NAMALWA (cell line): ENCODE measurements around the gene KIFAP3.
"Not testable (repeated sequence)": the region's sequence is repeated elsewhere in the genome, so short reads cannot be mapped to it uniquely, and the experiment has no call there.

Experiments used
- DNase-seq: peaks from one replicate; pipeline ENCODE4 v3.0.0-alpha.2; 2015; ENCODE audit warnings: low spot score

Gene KIFAP3

GRCh38 chr1:170074250-170075157 lies at the start of gene KIFAP3:
Gene KIFAP3, minus strand, starts transcription at chr1:170074695. Its CDS starts 228 bp downstream, at chr1:170074467.
- peak; percentile 100 for DNase-seq

- no peak for DNase-seq
Observed at GRCh38 chr1:170122366-170122765, 47.9 kb upstream of the KIFAP3 start.

- DNase-seq: no peak
Observed at GRCh38 chr1:170114906-170115305, 40.4 kb upstream of the KIFAP3 start.

- not testable (repeated sequence) for DNase-seq
Observed at GRCh38 chr1:170113140-170113539, 38.6 kb upstream of the KIFAP3 start.

- no peak for DNase-seq
Observed at GRCh38 chr1:170097449-170097948, 23.0 kb upstream of the KIFAP3 start.

- no peak for DNase-seq
Observed at GRCh38 chr1:170096806-170097340, 22.4 kb upstream of the KIFAP3 start.

GRCh38 chr1:170095976-170096748 lies 21.7 kb upstream of the KIFAP3 start:
- DNase-seq: no peak

GRCh38 chr1:170094697-170095616 lies 20.5 kb upstream of the KIFAP3 start:
- not testable (repeated sequence) for DNase-seq

- DNase-seq: no peak
Observed at GRCh38 chr1:170086399-170087032, 12.0 kb upstream of the KIFAP3 start.

GRCh38 chr1:170085091-170085490 lies 10.6 kb upstream of the KIFAP3 start:
- DNase-seq: no peak

- no peak for DNase-seq
Observed at GRCh38 chr1:170078610-170079189, 4.2 kb upstream of the KIFAP3 start.

- no peak for DNase-seq
Observed at GRCh38 chr1:170077926-170078325, 3.4 kb upstream of the KIFAP3 start.

GRCh38 chr1:170076952-170077351 lies 2.5 kb upstream of the KIFAP3 start:
- DNase-seq: peak; percentile 70

GRCh38 chr1:170076199-170076598 lies 1.7 kb upstream of the KIFAP3 start:
- no peak for DNase-seq

GRCh38 chr1:170075186-170075585 lies 691 bp upstream of the KIFAP3 start:
- no peak for DNase-seq

GRCh38 chr1:170073893-170074249 lies 624 bp downstream of the KIFAP3 start:
- no peak for DNase-seq

- DNase-seq: peak; percentile 36
Observed at GRCh38 chr1:170071378-170071777, 3.1 kb downstream of the KIFAP3 start.

- no peak for DNase-seq
Observed at GRCh38 chr1:170068923-170069322, 5.6 kb downstream of the KIFAP3 start.

GRCh38 chr1:170067253-170067819 lies 7.2 kb downstream of the KIFAP3 start:
- DNase-seq: peak; percentile 19

- no peak for DNase-seq
Observed at GRCh38 chr1:170064821-170065220, 9.7 kb downstream of the KIFAP3 start.
